ENCODE measurements around the gene RAB13.
"Not testable (repeated sequence)": the region's sequence is repeated elsewhere in the genome, so short reads cannot be mapped to it uniquely, and the experiment has no call there.

The RAB13 gene

DNA sequence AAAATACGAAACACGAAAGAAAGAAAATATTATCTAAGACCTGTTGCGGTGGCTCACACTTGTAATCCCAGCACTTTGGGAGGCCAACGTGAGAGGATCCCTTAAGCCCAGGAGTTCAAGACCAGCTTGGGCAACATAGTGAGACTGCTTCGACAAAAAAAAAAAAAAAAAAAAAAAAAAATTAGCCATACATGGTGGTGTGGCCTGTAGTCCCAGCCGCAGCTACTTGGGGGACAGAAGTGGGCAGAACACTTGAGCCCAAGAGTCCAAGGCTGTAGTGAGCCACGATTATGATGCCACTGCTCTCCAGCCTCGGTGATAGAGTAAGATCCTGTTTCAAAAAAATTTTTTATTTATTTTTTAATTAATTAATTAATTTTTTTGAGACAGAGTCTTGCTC is 1.5 kb upstream of the RAB13 start:
- Histone ChIP-seq H3K4me3 (ENCODE audit: low read depth in 1 of 2, low read length in 2 of 2) (no peak overlapping the region), H3K79me2 (ENCODE audit: insufficient read depth, low read length) (peaks cover 19% of the 10 kb centered on the region)
- ATAC-seq (ENCODE audit: insufficient read depth, low read depth) = no peak

DNA sequence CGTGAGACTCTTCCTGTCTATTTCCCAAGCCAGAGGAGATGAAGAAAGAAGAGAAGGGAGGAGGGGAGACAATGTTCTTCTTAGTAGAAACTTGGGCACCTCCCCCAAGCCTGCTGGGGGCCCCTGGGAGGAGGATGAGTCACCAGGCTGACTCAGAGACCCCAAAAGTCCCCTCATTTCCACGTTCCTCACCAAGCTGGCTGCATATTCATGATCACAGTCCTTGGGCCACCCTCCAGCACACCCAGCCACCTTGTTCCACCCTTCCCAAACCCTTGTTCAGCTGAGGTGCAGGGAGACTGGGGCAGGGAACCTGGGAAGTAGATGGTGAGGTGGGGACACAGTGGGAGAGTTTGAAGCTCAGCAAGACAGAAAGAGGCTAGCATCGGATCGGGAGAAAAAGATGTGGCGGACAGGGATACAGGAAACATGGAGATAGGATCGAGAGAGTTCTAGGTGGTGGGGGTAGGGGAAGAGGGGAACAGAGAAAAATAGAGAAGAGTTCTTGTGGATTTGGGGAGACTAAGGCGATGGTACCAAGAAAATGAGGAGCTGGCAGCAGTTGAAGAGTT is 712 bp downstream of the RAB13 start:
- ATAC-seq (ENCODE audit: insufficient read depth, low read depth) (no peak), DNase-seq (no peak)
- Histone ChIP-seq H3K9me3 (ENCODE audit: insufficient read depth, low read length, severe bottlenecking) (no peaks in the 10 kb centered on the region), H3K9ac (ENCODE audit: low read depth, low read length) (no peak overlapping the region; the same call in 1 of the 2 replicates), H3K4me3 (ENCODE audit: low read depth in 1 of 2, low read length in 2 of 2) (no peak overlapping the region), H2AFZ (ENCODE audit: low read depth, low read length) (peak overlapping the region; percentile 19), H3K4me2 (ENCODE audit: insufficient read depth, low read length) (no peak overlapping the region), H3K79me2 (ENCODE audit: insufficient read depth, low read length) (no peaks in the 10 kb centered on the region), H3K36me3 (ENCODE audit: insufficient read depth, low read length) (no peaks in the 10 kb centered on the region), H3K27ac (ENCODE audit: low read length) (no peak overlapping the region), H4K20me1 (ENCODE audit: insufficient read depth, low read length) (no peaks in the 10 kb centered on the region), H3K27me3 (ENCODE audit: insufficient read depth, low read length, poor library complexity) (no peaks in the 10 kb centered on the region), H3K4me1 (ENCODE audit: insufficient read depth, low read length) (peaks cover 25% of the 10 kb centered on the region)
- TF ChIP-seq, protein P1, sequence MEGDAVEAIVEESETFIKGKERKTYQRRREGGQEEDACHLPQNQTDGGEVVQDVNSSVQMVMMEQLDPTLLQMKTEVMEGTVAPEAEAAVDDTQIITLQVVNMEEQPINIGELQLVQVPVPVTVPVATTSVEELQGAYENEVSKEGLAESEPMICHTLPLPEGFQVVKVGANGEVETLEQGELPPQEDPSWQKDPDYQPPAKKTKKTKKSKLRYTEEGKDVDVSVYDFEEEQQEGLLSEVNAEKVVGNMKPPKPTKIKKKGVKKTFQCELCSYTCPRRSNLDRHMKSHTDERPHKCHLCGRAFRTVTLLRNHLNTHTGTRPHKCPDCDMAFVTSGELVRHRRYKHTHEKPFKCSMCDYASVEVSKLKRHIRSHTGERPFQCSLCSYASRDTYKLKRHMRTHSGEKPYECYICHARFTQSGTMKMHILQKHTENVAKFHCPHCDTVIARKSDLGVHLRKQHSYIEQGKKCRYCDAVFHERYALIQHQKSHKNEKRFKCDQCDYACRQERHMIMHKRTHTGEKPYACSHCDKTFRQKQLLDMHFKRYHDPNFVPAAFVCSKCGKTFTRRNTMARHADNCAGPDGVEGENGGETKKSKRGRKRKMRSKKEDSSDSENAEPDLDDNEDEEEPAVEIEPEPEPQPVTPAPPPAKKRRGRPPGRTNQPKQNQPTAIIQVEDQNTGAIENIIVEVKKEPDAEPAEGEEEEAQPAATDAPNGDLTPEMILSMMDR (IDR thresholded peaks at IDR 0.05; ENCODE audit: borderline replicate concordance, extremely low read depth, low read length, poor library complexity, severe bottlenecking) = no peak
- no peak for TF ChIP-seq EZH2 (IDR thresholded peaks at IDR 0.05; ENCODE audit: borderline replicate concordance, low read depth, low read length, severe bottlenecking)

More for the DNA sequence above, 1.5 kb upstream of the RAB13 start:
- Histone ChIP-seq H2AFZ (ENCODE audit: low read depth, low read length) (no peak overlapping the region), H3K4me2 (ENCODE audit: insufficient read depth, low read length) (no peak overlapping the region), H3K36me3 (ENCODE audit: insufficient read depth, low read length) (peaks cover 18% of the 10 kb centered on the region), H4K20me1 (ENCODE audit: insufficient read depth, low read length) (peaks cover 6% of the 10 kb centered on the region; the same call in 1 of the 2 replicates), H3K4me1 (ENCODE audit: insufficient read depth, low read length) (peaks cover 41% of the 10 kb centered on the region), H3K27me3 (ENCODE audit: insufficient read depth, low read length, poor library complexity) (no peaks in the 10 kb centered on the region), H3K9me3 (ENCODE audit: insufficient read depth, low read length, severe bottlenecking) (no peaks in the 10 kb centered on the region), H3K9ac (ENCODE audit: low read depth, low read length) (no peak overlapping the region), H3K27ac (ENCODE audit: low read length) (no peak overlapping the region)
- TF ChIP-seq EZH2 (IDR thresholded peaks at IDR 0.05; ENCODE audit: borderline replicate concordance, low read depth, low read length, severe bottlenecking) = no peak
- TF ChIP-seq, protein P1 (IDR thresholded peaks at IDR 0.05; ENCODE audit: borderline replicate concordance, extremely low read depth, low read length, poor library complexity, severe bottlenecking) = no peak
- DNase-seq = no peak

DNA sequence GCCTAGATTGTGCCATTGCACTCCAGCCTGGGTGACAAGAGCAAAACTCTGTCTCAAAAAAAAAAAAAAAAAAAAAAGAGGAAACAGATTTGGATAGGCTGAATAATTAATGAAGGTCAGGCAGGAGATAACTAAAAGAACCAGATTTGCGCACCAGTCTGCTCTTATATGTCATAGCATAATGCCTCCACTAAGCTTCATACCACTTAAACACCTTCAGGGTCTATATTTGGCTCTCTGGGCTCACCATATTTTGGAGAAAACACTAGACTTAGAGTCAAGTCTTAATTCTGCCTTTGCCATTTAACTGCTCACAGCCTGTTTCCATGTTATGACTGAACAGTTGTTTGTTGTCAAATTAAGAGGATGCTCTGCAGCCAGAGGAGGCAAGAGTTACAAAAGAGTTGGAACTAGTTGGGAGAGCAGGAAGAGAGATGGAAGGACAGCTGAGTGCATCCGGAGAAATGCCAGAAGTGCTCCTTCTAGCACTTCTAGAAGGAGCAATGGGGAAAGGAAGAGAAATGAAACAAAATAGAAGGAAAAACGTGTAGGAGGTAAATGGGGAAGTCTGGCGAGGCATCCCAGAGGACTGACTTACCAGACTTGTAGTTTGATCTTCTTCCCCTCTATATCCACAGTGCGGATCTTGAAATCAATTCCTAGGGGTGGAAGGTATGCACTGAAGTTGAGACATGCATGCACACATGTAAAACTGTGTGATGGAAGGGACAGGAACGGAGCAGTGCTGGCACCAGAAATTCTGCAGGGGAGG is 1.8 kb downstream of the RAB13 start:
- H3K4me1 ChIP-seq (ENCODE audit: insufficient read depth, low read length) = peaks cover 18% of the 10 kb centered on the region
- no peaks in the 10 kb centered on the region for H3K9me3 ChIP-seq (ENCODE audit: insufficient read depth, low read length, severe bottlenecking)
- H3K79me2 ChIP-seq (ENCODE audit: insufficient read depth, low read length) = no peaks in the 10 kb centered on the region
- no peak for TF ChIP-seq EZH2 (IDR thresholded peaks at IDR 0.05; ENCODE audit: borderline replicate concordance, low read depth, low read length, severe bottlenecking)
- TF ChIP-seq, protein P1 (IDR thresholded peaks at IDR 0.05; ENCODE audit: borderline replicate concordance, extremely low read depth, low read length, poor library complexity, severe bottlenecking) = no peak
- no peak overlapping the region for H2AFZ ChIP-seq (ENCODE audit: low read depth, low read length)
- no peak for ATAC-seq (ENCODE audit: insufficient read depth, low read depth)
- no peaks in the 10 kb centered on the region for H3K36me3 ChIP-seq (ENCODE audit: insufficient read depth, low read length)
- H4K20me1 ChIP-seq (ENCODE audit: insufficient read depth, low read length) = no peaks in the 10 kb centered on the region
- no peaks in the 10 kb centered on the region for H3K27me3 ChIP-seq (ENCODE audit: insufficient read depth, low read length, poor library complexity)
- no peak overlapping the region for H3K4me3 ChIP-seq (ENCODE audit: low read depth in 1 of 2, low read length in 2 of 2)
- H3K9ac ChIP-seq (ENCODE audit: low read depth, low read length) = no peak overlapping the region
- no peak overlapping the region for H3K27ac ChIP-seq (ENCODE audit: low read length)
- H3K4me2 ChIP-seq (ENCODE audit: insufficient read depth, low read length) = no peak overlapping the region
- no peak for DNase-seq

DNA sequence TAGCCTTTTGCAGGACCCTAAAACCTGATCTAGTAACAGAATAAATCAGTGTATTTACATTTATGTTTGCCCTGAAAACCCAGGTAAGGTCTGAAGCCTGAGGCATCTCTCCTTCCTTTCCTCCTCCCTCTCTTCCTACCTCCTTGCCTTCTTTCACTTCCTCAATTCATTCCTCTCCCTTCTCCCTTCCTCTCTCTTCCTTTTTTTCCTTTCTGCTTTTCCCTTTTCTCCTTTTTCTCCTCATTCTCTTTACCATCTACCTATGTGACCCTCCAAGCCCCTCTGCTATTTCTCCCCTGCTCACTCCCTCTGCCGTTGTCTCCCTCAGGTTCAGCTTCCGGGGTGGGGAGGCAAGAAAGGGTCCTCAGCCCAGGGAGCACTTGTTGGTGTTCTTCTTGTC is 4.4 kb downstream of the RAB13 start:
- H3K9ac ChIP-seq (ENCODE audit: low read depth, low read length); H3K27ac ChIP-seq (ENCODE audit: low read length); H3K9me3 ChIP-seq (ENCODE audit: insufficient read depth, low read length, severe bottlenecking); DNase-seq; H4K20me1 ChIP-seq (ENCODE audit: insufficient read depth, low read length); ATAC-seq (ENCODE audit: insufficient read depth, low read depth); H3K36me3 ChIP-seq (ENCODE audit: insufficient read depth, low read length); H3K4me3 ChIP-seq (ENCODE audit: low read depth in 1 of 2, low read length in 2 of 2); H2AFZ ChIP-seq (ENCODE audit: low read depth, low read length); H3K4me2 ChIP-seq (ENCODE audit: insufficient read depth, low read length); H3K27me3 ChIP-seq (ENCODE audit: insufficient read depth, low read length, poor library complexity): not testable (repeated sequence)
- Histone ChIP-seq H3K4me1 (ENCODE audit: insufficient read depth, low read length) (peaks cover 26% of the 10 kb centered on the region), H3K79me2 (ENCODE audit: insufficient read depth, low read length) (peaks cover 12% of the 10 kb centered on the region)

DNA sequence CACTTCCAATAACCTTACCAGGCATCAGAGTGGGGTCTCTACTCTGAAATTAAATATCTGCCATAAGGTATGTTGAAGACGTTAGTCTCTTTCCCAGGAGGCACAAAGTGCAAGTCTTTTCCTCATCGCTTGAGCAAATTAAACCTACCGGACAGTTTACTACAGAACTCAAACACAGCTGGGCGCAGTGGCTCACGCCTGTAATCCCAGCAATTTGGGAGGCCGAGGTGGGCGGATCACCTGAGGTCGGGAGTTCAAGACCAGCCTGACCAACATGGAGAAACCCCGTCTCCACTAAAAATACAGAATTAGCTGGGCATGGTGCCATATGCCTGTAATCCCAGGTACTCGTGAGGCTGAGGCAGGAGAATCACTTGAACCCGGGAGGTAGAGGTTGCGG is 7.0 kb downstream of the RAB13 start:
- H3K9ac ChIP-seq (ENCODE audit: low read depth, low read length); H3K27me3 ChIP-seq (ENCODE audit: insufficient read depth, low read length, poor library complexity); H2AFZ ChIP-seq (ENCODE audit: low read depth, low read length); H3K9me3 ChIP-seq (ENCODE audit: insufficient read depth, low read length, severe bottlenecking); H3K27ac ChIP-seq (ENCODE audit: low read length); DNase-seq; H4K20me1 ChIP-seq (ENCODE audit: insufficient read depth, low read length); H3K4me3 ChIP-seq (ENCODE audit: low read depth in 1 of 2, low read length in 2 of 2); ATAC-seq (ENCODE audit: insufficient read depth, low read depth): not testable (repeated sequence)
- peaks cover 29% of the 10 kb centered on the region for H3K79me2 ChIP-seq (ENCODE audit: insufficient read depth, low read length)
- peaks cover 35% of the 10 kb centered on the region for H3K4me1 ChIP-seq (ENCODE audit: insufficient read depth, low read length)
- peaks cover 21% of the 10 kb centered on the region for H3K36me3 ChIP-seq (ENCODE audit: insufficient read depth, low read length)
- H3K4me2 ChIP-seq (ENCODE audit: insufficient read depth, low read length) = peak overlapping the region; percentile 88

All from DND-41 (cell line).